H1 (cell line): ENCODE results near the gene FCRL6. TPM values are rescaled to one million over a fixed set of nuclear protein-coding genes. Genes with fewer than 3 reads are reported as not detected.

Source experiments
- RAD21 ChIP-seq, 2 experiments: IDR thresholded peaks in 1 of 2; conservative IDR thresholded peaks in 1 of 2; 2 replicates each; pipeline ENCODE4 v1.6.1; 2011; ENCODE audit warnings: low read depth in 2 of 2, low read length in 2 of 2, improper control_type of control experiment in 1 of 2, inconsistent platforms in 1 of 2, mild to moderate bottlenecking in 1 of 2, moderate library complexity in 1 of 2
- RNF2 ChIP-seq: fragments of 200-900, 300-1000 bp; sonication (generic); IDR thresholded peaks from 2 replicates; pipeline ENCODE4 v1.7.1; 2016; ENCODE audit warnings: borderline replicate concordance, low read depth, mild to moderate bottlenecking, antibody characterized with exemption, low read length; ENCODE audit not compliant: poor library complexity, severe bottlenecking; ENCODE audit errors: missing control alignments
- polyA plus RNA-seq, 7 experiments: library from polyadenylated mRNA; depleted of rRNA in 3 of 7; stranded (reverse) in 5 of 7; unstranded in 2 of 7; fragments of >200 nt in 5 of 7; fragments of 200-250 nt in 2 of 7; gene quantifications; 1 replicate in 5 of 7; 2 replicates in 1 of 7; 4 replicates in 1 of 7; pipeline versions ENCODE4 v1.2.1 to v1.2.3, GENCODE V29; 2011 to 2013; ENCODE audit warnings: missing spikeins in 2 of 7, mixed read lengths in 2 of 7
- total RNA-seq: library from RNA; stranded (reverse); fragmentation: NEBNext Ultra II Directional; extraction: Animal tissue kit (Norgen Biotek cat#: 25700); gene quantifications from 2 replicates; pipeline ENCODE4 v1.2.1, GENCODE V29; 2021

Gene FCRL6
- total and polyA plus RNA-seq, 2 of the 8 experiments (the other 6 are each of a cell fraction or from before 2014, with no cell fraction given): not detected

DNA sequence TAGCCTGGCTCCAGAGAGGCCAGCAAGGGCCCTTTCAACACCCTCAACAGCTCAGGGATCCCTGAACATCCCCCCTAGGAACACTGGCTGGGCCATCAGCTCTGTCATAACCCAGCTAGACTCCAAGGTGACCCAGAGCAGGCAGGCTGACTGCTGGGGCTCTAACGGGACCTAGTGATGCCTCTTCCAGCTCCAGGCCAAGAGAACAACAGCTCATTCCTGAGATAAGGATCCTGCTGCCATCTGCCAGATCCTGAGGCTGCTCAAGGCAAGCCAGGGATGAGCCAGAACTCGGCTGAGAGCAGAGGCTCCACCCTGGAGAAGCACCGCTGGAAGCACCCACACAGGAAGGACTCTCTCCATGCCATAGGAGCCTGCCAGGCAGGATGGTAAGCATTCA lies 58.3 kb downstream of the FCRL6 start (continued):
- TF ChIP-seq RNF2: no peak
- TF ChIP-seq RAD21 (IDR thresholded peaks at IDR 0.05 in 1 of 2, conservative IDR thresholded peaks at IDR 0.05 in 1 of 2; ENCODE audit: low read depth in 2 of 2, low read length in 2 of 2): no peak
